Thoracic aorta (tissue), 2 donors: ENCODE results near the gene FAM53B. TPM values are rescaled to one million over a fixed set of nuclear protein-coding genes. Genes with fewer than 3 reads are reported as not detected.

Source experiments
- ATAC-seq: fragments of 150-250 bp; one replicate; pipeline ENCODE4 v1.8.0; 2017; ENCODE audit warnings: low read depth; ENCODE audit not compliant: insufficient number of reproducible peaks, low FRiP score
- DNase-seq: peaks from one replicate; pipeline ENCODE4 v3.0.0-alpha.2; 2020; ENCODE audit warnings: low spot score
- H3K27ac ChIP-seq, 2 donors: fragments of 200-600 bp; sonication (generic); 1 replicate in 1 of 2; 2 replicates in 1 of 2; pipeline ENCODE4 v1.5.1; 2016; ENCODE audit warnings: mild to moderate bottlenecking in 2 of 2, moderate library complexity in 2 of 2
- H3K27me3 ChIP-seq: fragments of 200-600 bp; sonication (generic); replicated peaks from 2 replicates; pipeline ENCODE4 v1.6.0; 2016; ENCODE audit warnings: mild to moderate bottlenecking; ENCODE audit not compliant: insufficient read depth
- H3K36me3 ChIP-seq: fragments of 200-600 bp; sonication (generic); one replicate; pipeline ENCODE4 v1.5.1; 2016
- H3K4me1 ChIP-seq, 2 donors: fragments of 200-600 bp; sonication (generic); 1 replicate in 1 of 2; 2 replicates in 1 of 2; pipeline versions ENCODE4 v1.5.1 to v1.6.0; 2016; ENCODE audit warnings: low read depth in 2 of 2, mild to moderate bottlenecking in 1 of 2; ENCODE audit not compliant: control insufficient read depth in 1 of 2
- H3K4me3 ChIP-seq: fragments of 200-600 bp; sonication (generic); 2 replicates; pipeline ENCODE4 v1.5.1; 2016; ENCODE audit warnings: mild to moderate bottlenecking
- H3K9me3 ChIP-seq: fragments of 200-600 bp; sonication (generic); 2 replicates; pipeline ENCODE4 v1.5.1; 2016
- total RNA-seq, 2 donors: library from RNA; depleted of rRNA; stranded (reverse); fragments of >200 nt; gene quantifications; one replicate each; pipeline versions ENCODE4 v1.1.0 to v1.2.3, GENCODE V29; 2016
- TF ChIP-seq, protein P1 (sequence below): fragments of 200-600 bp; sonication (generic); IDR thresholded peaks from one replicate; pipeline ENCODE4 v1.5.1; 2019; ENCODE audit warnings: antibody characterized with exemption

The FAM53B gene
- total RNA-seq, 2 donors from 2014 or later, result 26.6 to 49.5 TPM

DNA sequence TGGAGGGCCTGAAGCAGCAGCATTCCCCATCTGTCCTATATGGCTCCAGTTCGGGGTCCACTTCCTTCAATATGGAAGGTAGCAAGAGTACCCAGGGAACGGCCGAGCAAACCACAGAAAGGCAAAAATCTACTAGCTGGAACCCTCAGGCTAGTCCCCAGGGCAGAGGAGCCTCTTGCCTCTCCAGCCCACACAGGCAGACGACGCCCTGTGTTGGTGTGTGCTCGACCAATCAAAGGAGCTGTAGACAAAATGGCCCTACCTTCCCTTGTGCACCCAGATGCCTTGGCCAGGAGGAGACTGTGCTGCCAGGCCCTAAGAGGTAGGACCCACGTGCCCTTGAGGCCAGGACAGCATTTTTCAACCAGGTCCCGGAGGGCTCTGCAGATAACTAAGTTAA is 91.5 kb downstream of the FAM53B start:
- no peak for ATAC-seq
- no peak for DNase-seq
- Histone ChIP-seq H3K4me3 (no peak overlapping the region), H3K27ac (no peak overlapping the region), H3K9me3 (no peaks in the 10 kb centered on the region), H3K27me3 (no peaks in the 10 kb centered on the region), H3K4me1 (peaks cover 11 to 29% of the 10 kb centered on the region in 2 donors), H3K36me3 (no peaks in the 10 kb centered on the region)
- TF ChIP-seq, protein P1, sequence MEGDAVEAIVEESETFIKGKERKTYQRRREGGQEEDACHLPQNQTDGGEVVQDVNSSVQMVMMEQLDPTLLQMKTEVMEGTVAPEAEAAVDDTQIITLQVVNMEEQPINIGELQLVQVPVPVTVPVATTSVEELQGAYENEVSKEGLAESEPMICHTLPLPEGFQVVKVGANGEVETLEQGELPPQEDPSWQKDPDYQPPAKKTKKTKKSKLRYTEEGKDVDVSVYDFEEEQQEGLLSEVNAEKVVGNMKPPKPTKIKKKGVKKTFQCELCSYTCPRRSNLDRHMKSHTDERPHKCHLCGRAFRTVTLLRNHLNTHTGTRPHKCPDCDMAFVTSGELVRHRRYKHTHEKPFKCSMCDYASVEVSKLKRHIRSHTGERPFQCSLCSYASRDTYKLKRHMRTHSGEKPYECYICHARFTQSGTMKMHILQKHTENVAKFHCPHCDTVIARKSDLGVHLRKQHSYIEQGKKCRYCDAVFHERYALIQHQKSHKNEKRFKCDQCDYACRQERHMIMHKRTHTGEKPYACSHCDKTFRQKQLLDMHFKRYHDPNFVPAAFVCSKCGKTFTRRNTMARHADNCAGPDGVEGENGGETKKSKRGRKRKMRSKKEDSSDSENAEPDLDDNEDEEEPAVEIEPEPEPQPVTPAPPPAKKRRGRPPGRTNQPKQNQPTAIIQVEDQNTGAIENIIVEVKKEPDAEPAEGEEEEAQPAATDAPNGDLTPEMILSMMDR, result no peak

DNA sequence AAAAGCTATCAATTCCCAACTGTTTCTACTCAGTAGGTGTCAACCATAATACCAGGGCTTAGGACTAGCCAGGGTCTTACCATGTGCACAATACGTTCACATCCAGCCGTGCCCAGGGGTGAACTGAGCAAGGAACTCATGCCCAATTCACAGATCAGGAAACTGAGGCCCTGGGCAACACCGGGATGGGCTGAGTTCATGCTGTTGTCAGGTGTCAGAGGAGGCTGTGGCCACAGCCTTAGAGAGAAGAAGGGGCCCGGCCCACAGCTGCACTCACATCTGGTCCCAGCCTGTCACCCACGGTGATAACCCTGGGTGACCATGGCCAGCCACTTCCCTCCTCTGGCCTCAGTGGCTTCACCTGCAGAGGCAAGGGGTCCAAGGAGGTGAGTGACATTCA is 92.0 kb downstream of the FAM53B start:
- TF ChIP-seq, protein P1, result no peak
- Histone ChIP-seq H3K4me3 (no peak overlapping the region), H3K36me3 (no peaks in the 10 kb centered on the region), H3K27ac (no peak overlapping the region), H3K9me3 (no peaks in the 10 kb centered on the region), H3K4me1 (peaks cover 15 to 32% of the 10 kb centered on the region in 2 donors), H3K27me3 (no peaks in the 10 kb centered on the region)
- DNase-seq, result no peak
- no peak for ATAC-seq

DNA sequence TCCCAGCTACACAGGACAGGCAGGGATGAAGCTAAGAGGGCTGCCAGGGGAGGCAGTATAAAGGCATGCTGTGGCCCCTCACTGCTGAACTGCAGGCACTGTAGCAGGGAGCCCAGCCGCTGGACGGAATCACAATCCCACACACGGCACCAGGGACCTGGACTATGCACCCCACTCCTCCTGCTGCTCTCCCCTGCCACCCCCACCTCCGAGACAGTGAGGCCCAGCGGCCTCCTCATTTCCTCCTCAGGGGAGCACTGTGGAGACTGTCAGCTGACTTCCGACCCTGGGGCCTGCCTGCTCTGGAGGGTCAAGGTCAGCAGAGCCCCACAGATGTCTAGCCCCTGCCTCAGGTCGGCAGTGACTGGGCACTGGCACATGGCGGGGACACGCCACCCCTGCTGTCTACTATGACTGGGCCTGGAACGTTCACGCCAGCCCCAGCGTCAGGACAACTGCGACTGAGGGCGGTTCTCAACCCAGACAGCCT is 92.7 kb downstream of the FAM53B start:
- Histone ChIP-seq H3K27me3 (no peaks in the 10 kb centered on the region), H3K9me3 (no peaks in the 10 kb centered on the region), H3K36me3 (no peaks in the 10 kb centered on the region), H3K4me1 (peaks cover 22 to 40% of the 10 kb centered on the region in 2 donors), H3K27ac (no peak overlapping the region), H3K4me3 (no peak overlapping the region)
- ATAC-seq (no peak), DNase-seq (no peak)
- TF ChIP-seq, protein P1, result no peak

DNA sequence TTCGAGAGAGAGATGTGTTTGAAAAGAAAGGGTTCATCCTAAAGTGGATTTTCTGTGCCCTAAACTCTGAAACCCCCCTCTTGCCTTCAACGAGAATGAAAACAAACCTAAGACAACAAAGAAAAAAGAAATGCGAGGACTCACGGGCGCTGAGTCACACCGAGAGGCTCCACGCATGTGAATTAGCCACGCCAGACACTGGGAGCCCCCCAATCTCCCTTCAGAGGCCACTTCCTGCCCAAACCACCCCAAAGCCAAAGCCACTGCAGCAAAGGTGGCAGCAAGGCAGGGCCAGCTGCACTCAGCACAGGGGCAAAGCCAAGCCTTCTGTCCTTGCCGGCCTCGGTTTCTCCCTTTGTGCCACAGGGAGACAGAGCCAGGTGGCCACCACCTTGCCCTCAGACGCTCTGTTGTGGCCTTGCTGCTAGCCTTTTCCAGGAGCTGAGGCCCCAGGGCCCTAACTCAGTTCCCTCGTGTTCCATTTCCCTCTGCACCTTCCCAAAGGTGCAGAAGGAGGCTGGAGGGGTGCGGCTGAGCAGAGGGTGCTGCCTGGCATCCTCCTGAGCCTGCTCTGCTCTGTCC is 93.3 kb downstream of the FAM53B start:
- no peak for ATAC-seq
- Histone ChIP-seq H3K4me1 (peaks cover 26 to 45% of the 10 kb centered on the region in 2 donors), H3K27ac (no peak overlapping the region)

DNA sequence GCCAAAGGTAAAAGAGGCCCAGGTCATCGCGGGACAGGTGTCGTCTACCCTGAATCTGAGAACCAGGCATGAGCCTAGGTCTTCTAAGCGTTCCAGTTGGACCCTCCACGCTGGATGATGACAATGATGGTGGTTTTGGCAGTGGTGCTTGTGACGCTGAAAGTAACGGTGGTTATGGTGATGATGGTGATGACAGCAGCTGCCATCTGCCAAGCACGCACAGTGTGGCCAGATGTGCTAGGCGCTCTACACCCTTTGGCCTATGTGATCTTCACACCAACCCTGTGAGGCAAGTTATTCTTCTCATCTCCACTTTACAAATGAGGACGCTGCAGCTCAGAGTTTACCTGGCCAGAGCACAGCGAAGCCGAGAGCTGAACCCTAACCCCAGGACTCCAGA is 93.9 kb downstream of the FAM53B start:
- ATAC-seq, result no peak

More for the DNA sequence above, 93.3 kb downstream of the FAM53B start:
- DNase-seq, result no peak
- Histone ChIP-seq H3K4me3 (no peak overlapping the region), H3K9me3 (no peaks in the 10 kb centered on the region), H3K27me3 (no peaks in the 10 kb centered on the region), H3K36me3 (no peaks in the 10 kb centered on the region)
- TF ChIP-seq, protein P1, result no peak

More for the DNA sequence above, 93.9 kb downstream of the FAM53B start:
- no peak for DNase-seq
- Histone ChIP-seq H3K36me3 (no peaks in the 10 kb centered on the region), H3K4me1 (peaks cover 29 to 50% of the 10 kb centered on the region in 2 donors), H3K9me3 (no peaks in the 10 kb centered on the region), H3K27ac (no peak overlapping the region), H3K4me3 (no peak overlapping the region), H3K27me3 (no peaks in the 10 kb centered on the region)
- TF ChIP-seq, protein P1, result no peak
